Glutamatergic neuron (in vitro differentiated cells): Measurements from ENCODE around the gene TCEA3. TPM values are rescaled to one million over a fixed set of nuclear protein-coding genes. Genes with fewer than 3 reads are reported as not detected.

ENCODE experiments used
- DNase-seq: peaks from one replicate; pipeline ENCODE4 v3.0.0; 2022
- H3K27ac Mint-ChIP-seq: one replicate; pipeline ENCODE4 v1.8.0; 2020; ENCODE audit warnings: mild to moderate bottlenecking, mixed read lengths, inconsistent platforms; ENCODE audit not compliant: unreplicated experiment
- H3K27me3 Mint-ChIP-seq: one replicate; pipeline ENCODE4 v1.8.0; 2020; ENCODE audit warnings: mild to moderate bottlenecking, moderate library complexity, mixed read lengths, inconsistent platforms; ENCODE audit not compliant: unreplicated experiment
- H3K36me3 Mint-ChIP-seq: one replicate; pipeline ENCODE4 v1.8.0; 2020; ENCODE audit warnings: mild to moderate bottlenecking, mixed read lengths, inconsistent platforms; ENCODE audit not compliant: unreplicated experiment
- H3K4me1 Mint-ChIP-seq: one replicate; pipeline ENCODE4 v1.8.0; 2020; ENCODE audit warnings: mild to moderate bottlenecking, low read depth, mixed read lengths, inconsistent platforms; ENCODE audit not compliant: unreplicated experiment
- H3K4me3 Mint-ChIP-seq: one replicate; pipeline ENCODE4 v1.8.0; 2020; ENCODE audit warnings: mild to moderate bottlenecking, mixed read lengths, inconsistent platforms; ENCODE audit not compliant: unreplicated experiment
- H3K9me3 Mint-ChIP-seq: one replicate; pipeline ENCODE4 v1.8.0; 2020; ENCODE audit warnings: mild to moderate bottlenecking, moderate library complexity, mixed read lengths, inconsistent platforms; ENCODE audit not compliant: unreplicated experiment
- total RNA-seq: library from RNA; stranded (reverse); fragmentation: NEBNext Ultra II Directional; extraction: Animal tissue kit (Norgen Biotek cat#: 25700); gene quantifications from one replicate; pipeline ENCODE4 v1.2.1, GENCODE V29; 2021; ENCODE audit not compliant: unreplicated experiment
- TF ChIP-seq, protein P1 (sequence below): fragments of 200-600 bp; sonication (generic); IDR thresholded peaks from one replicate; pipeline ENCODE4 v1.5.0; 2021; ENCODE audit not compliant: partially characterized antibody, unreplicated experiment

Gene TCEA3
- total RNA-seq, 1 donor from 2014 or later = 0.83 TPM

- DNase-seq = peak; percentile 16
- H3K36me3 Mint-ChIP-seq = peaks cover 29% of the 10 kb centered on the region
- TF ChIP-seq, protein P1, sequence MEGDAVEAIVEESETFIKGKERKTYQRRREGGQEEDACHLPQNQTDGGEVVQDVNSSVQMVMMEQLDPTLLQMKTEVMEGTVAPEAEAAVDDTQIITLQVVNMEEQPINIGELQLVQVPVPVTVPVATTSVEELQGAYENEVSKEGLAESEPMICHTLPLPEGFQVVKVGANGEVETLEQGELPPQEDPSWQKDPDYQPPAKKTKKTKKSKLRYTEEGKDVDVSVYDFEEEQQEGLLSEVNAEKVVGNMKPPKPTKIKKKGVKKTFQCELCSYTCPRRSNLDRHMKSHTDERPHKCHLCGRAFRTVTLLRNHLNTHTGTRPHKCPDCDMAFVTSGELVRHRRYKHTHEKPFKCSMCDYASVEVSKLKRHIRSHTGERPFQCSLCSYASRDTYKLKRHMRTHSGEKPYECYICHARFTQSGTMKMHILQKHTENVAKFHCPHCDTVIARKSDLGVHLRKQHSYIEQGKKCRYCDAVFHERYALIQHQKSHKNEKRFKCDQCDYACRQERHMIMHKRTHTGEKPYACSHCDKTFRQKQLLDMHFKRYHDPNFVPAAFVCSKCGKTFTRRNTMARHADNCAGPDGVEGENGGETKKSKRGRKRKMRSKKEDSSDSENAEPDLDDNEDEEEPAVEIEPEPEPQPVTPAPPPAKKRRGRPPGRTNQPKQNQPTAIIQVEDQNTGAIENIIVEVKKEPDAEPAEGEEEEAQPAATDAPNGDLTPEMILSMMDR = peak; percentile 29
- no peak overlapping the region for H3K4me3 Mint-ChIP-seq
- H3K4me1 Mint-ChIP-seq = no peaks in the 10 kb centered on the region
- H3K27ac Mint-ChIP-seq = peak overlapping the region; percentile 5
- peaks cover 5% of the 10 kb centered on the region for H3K9me3 Mint-ChIP-seq
- H3K27me3 Mint-ChIP-seq = peaks cover 27% of the 10 kb centered on the region
These were observed 70.3 kb downstream of the TCEA3 start for GRCh38 chr1:23354245-23354644.

DNA sequence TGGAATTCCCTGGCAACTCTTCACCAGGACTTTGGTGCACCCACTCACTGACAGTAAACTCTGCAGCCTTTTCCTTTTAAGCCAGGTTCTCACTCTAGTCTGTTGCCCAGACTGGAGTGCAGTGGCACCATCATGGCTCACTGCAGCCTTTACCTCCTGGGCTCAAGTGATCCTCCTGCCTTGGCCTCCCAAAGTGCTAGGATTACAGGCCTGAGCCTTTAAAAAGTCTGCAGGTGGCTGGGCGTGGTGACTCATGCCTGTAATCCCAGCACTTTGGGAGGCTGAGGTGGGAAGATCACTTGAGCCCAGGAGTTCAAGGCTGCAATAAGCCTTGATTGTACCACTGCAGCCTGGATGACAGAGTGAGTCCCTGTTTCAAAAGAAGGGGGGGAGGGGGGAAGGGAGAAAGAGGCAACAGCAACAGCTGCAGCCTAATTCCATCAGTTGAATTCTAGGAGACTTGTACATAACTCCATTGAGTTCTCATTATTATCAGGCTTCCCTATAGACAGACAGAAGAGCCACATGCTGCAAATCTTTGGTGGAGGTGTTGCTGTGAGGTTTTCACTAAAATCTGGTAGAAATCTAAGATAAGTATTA, 72.4 kb downstream of the TCEA3 start:
- H3K27ac Mint-ChIP-seq = no peak overlapping the region
- peaks cover 19% of the 10 kb centered on the region for H3K36me3 Mint-ChIP-seq
- H3K4me1 Mint-ChIP-seq = no peaks in the 10 kb centered on the region
- peaks cover 3% of the 10 kb centered on the region for H3K9me3 Mint-ChIP-seq
- H3K4me3 Mint-ChIP-seq = no peak overlapping the region
- TF ChIP-seq, protein P1 = no peak
- peaks cover 24% of the 10 kb centered on the region for H3K27me3 Mint-ChIP-seq
- DNase-seq = no peak

DNA sequence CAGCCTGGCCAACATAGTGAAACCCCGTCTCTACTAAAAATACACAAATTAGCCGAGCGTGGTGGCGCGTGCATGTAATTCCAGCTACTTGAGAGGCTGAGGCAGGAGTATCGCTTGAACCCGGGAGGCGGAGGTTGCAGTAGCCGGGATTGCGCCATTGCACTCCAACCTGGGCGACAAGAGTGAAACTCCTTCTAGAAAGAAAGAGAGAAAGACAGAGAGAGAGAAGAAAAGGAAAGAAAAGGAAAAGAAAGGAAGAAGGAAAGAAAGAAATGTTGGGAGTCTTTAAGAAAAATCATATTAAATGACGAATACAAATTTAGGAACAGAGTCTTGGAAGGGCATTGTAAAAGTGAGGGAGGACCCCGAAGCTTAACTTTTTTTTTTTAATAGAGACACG, 78.6 kb downstream of the TCEA3 start:
- TF ChIP-seq, protein P1 = no peak
- Mint-ChIP-seq H3K36me3 (no peaks in the 10 kb centered on the region), H3K27me3 (peaks cover 9% of the 10 kb centered on the region), H3K27ac (no peak overlapping the region), H3K9me3 (peaks cover 1% of the 10 kb centered on the region), H3K4me3 (no peak overlapping the region), H3K4me1 (peaks cover 17% of the 10 kb centered on the region)
- no peak for DNase-seq

GRCh38 chr1:23344987-23345472, 79.5 kb downstream of the TCEA3 start:
- peak overlapping the region; percentile 95 for H3K27ac Mint-ChIP-seq
- H3K9me3 Mint-ChIP-seq = peaks cover 1% of the 10 kb centered on the region
- peaks cover 5% of the 10 kb centered on the region for H3K27me3 Mint-ChIP-seq
- H3K36me3 Mint-ChIP-seq = no peaks in the 10 kb centered on the region
- H3K4me3 Mint-ChIP-seq = peak overlapping the region; percentile 94
- peaks cover 25% of the 10 kb centered on the region for H3K4me1 Mint-ChIP-seq
- TF ChIP-seq, protein P1 = no peak
- no peak for DNase-seq
